ENCODE measurements around the gene ARHGAP24. TPM values are rescaled to one million over a fixed set of nuclear protein-coding genes. Genes with fewer than 3 reads are reported as not detected.

The ARHGAP24 gene
- total and polyA plus RNA-seq, 2 donors (not counting 3 experiments of a cell fraction or from before 2014, with no cell fraction given): 52.1 to 79.4 TPM

DNA sequence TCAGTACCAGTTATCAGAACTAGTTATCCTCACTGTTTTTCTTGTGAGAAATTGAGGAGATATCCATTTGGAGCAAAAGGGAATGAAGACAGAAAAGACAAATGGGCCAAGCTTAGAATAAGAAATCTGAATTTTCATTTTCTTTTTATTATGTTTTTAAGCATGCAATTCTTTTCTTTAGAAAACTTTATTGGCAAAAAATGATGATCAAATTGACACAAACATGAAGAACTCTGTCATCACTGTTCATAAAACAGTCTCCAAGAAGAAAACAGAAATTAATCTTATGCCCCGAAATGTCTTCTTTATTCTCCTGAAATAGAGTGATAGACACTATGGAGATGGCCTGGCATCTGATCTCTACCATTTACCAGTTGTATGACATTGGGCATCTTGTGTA lies 139.0 kb downstream of the ARHGAP24 start:
- H3K27ac ChIP-seq (ENCODE audit: insufficient read depth, low read depth, low read length): no peak overlapping the region
- H3K79me2 ChIP-seq (ENCODE audit: control insufficient read depth, insufficient read depth, low read length): no peaks in the 10 kb centered on the region
- CTCF ChIA-PET: interaction anchor here (1.9 to 2.0 kb wide), 2 partner anchors 17 to 18 kb away, joined by 5 to 6 read pairs; no protein-coding TSS in a partner anchor
- dilution Hi-C loops (cut with MboI; ENCODE audit: extremely low pct_ligation_motif_present, low sequenced_read_pairs) (no loop called here), intact Hi-C loops (cut with micrococcal nuclease) (no loop called here)
- H4K20me1 ChIP-seq (replicated peaks; ENCODE audit: control insufficient read depth, extremely low read depth, insufficient read depth, low read length): no peaks in the 10 kb centered on the region
- no peaks in the 10 kb centered on the region for H3K4me1 ChIP-seq (ENCODE audit: control insufficient read depth, extremely low read depth, insufficient read depth, low read length)
- H3K27me3 ChIP-seq (ENCODE audit: control insufficient read depth in 2 of 2, insufficient read depth in 2 of 2, low read length in 2 of 2): no peaks in the 10 kb centered on the region
- FAIRE-seq (no peak), DNase-seq (ENCODE audit: low read depth, low spot score) (no peak)
- POLR2A ChIA-PET: no interaction called here
- no peaks in the 10 kb centered on the region for H3K36me3 ChIP-seq (ENCODE audit: control insufficient read depth in 2 of 2, extremely low read depth in 1 of 2, insufficient read depth in 2 of 2, low read length in 2 of 2)
- H3K9ac ChIP-seq (replicated peaks; ENCODE audit: extremely low read depth, insufficient read depth, low read length): no peak overlapping the region
- H3K9me3 ChIP-seq (replicated peaks; ENCODE audit: control insufficient read depth, insufficient read depth, low read length): no peaks in the 10 kb centered on the region
- BruUV-seq (replicated peaks): no TSS peak
- H2AFZ ChIP-seq (ENCODE audit: low read depth, low read length): no peak overlapping the region
- H3K4me3 ChIP-seq (replicated peaks in 1 of 3; ENCODE audit: insufficient read depth in 1 of 3, low read depth in 1 of 3, low read length in 3 of 3): no peak overlapping the region
- H3K4me2 ChIP-seq (ENCODE audit: insufficient read depth, low read length): no peak overlapping the region
- H3K9me1 ChIP-seq (replicated peaks; ENCODE audit: control insufficient read depth, extremely low read depth, insufficient read depth, low read length): no peaks in the 10 kb centered on the region
- no peak for TF ChIP-seq MYC (IDR thresholded peaks at IDR 0.05; ENCODE audit: low read depth, low read length)
- no peak for TF ChIP-seq POLR2AphosphoS5 (IDR thresholded peaks at IDR 0.05; ENCODE audit: insufficient read depth, low read depth, low read length)
- no peak for TF ChIP-seq FOS (IDR thresholded peaks at IDR 0.05; ENCODE audit: borderline replicate concordance, insufficient read depth, low read length)
- no peak for TF ChIP-seq EZH2 (IDR thresholded peaks at IDR 0.05; ENCODE audit: borderline replicate concordance, low read depth, low read length, severe bottlenecking)

DNA sequence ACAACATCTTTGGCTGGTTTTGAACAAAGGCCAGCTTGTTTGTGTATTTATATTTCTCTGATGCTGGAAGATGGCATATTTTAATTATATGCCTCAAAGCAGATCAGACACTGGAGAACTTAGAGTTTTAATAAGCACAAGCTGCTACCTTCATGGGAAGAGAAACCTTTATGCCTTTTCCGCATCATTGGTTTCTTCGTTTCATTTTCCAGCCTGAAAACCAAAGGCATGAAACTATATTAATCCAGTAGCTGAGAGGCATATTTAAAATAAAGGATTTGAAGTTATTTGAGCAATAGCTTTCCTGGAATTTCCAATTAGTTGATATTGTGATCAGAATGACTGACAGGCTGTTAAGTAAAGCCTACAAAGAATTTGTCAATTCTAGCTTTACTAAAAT lies 141.0 kb downstream of the ARHGAP24 start:
- Histone ChIP-seq H3K27me3 (ENCODE audit: control insufficient read depth in 2 of 2, insufficient read depth in 2 of 2, low read length in 2 of 2) (no peaks in the 10 kb centered on the region), H3K9me1 (replicated peaks; ENCODE audit: control insufficient read depth, extremely low read depth, insufficient read depth, low read length) (no peaks in the 10 kb centered on the region), H3K4me3 (replicated peaks in 1 of 3; ENCODE audit: insufficient read depth in 1 of 3, low read depth in 1 of 3, low read length in 3 of 3) (no peak overlapping the region), H3K9ac (replicated peaks; ENCODE audit: extremely low read depth, insufficient read depth, low read length) (no peak overlapping the region), H3K9me3 (replicated peaks; ENCODE audit: control insufficient read depth, insufficient read depth, low read length) (no peaks in the 10 kb centered on the region), H3K79me2 (ENCODE audit: control insufficient read depth, insufficient read depth, low read length) (no peaks in the 10 kb centered on the region), H2AFZ (ENCODE audit: low read depth, low read length) (no peak overlapping the region), H3K4me2 (ENCODE audit: insufficient read depth, low read length) (no peak overlapping the region), H3K27ac (ENCODE audit: insufficient read depth, low read depth, low read length) (no peak overlapping the region), H3K4me1 (ENCODE audit: control insufficient read depth, extremely low read depth, insufficient read depth, low read length) (no peaks in the 10 kb centered on the region), H3K36me3 (ENCODE audit: control insufficient read depth in 2 of 2, extremely low read depth in 1 of 2, insufficient read depth in 2 of 2, low read length in 2 of 2) (no peaks in the 10 kb centered on the region), H4K20me1 (replicated peaks; ENCODE audit: control insufficient read depth, extremely low read depth, insufficient read depth, low read length) (no peaks in the 10 kb centered on the region)
- FAIRE-seq: no peak
- dilution Hi-C loops (cut with MboI; ENCODE audit: extremely low pct_ligation_motif_present, low sequenced_read_pairs): no loop called here
- intact Hi-C loops (cut with micrococcal nuclease): no loop called here
- no peak for DNase-seq (ENCODE audit: low read depth, low spot score)
- ChIA-PET POLR2A (no interaction called here), CTCF (interaction anchor here (1.2 to 1.7 kb wide), 4 partner anchors 9 to 23 kb away, joined by 3 to 6 read pairs (median 4); no protein-coding TSS in a partner anchor)
- BruUV-seq (replicated peaks): no TSS peak
- TF ChIP-seq POLR2A (IDR thresholded peaks at IDR 0.05; ENCODE audit: low read depth, low read length) (no peak), GATA2 (IDR thresholded peaks at IDR 0.05; ENCODE audit: insufficient read depth, insufficient read length, low read depth, low read length) (no peak), EZH2 (IDR thresholded peaks at IDR 0.05; ENCODE audit: borderline replicate concordance, low read depth, low read length, severe bottlenecking) (no peak), POLR2AphosphoS5 (IDR thresholded peaks at IDR 0.05; ENCODE audit: insufficient read depth, low read depth, low read length) (no peak), JUN (IDR thresholded peaks at IDR 0.05; ENCODE audit: borderline replicate concordance, insufficient read depth, insufficient read length, low read depth) (no peak), FOS (IDR thresholded peaks at IDR 0.05; ENCODE audit: borderline replicate concordance, insufficient read depth, low read length) (no peak), MYC (IDR thresholded peaks at IDR 0.05; ENCODE audit: low read depth, low read length) (no peak)
- TF ChIP-seq, protein P1, sequence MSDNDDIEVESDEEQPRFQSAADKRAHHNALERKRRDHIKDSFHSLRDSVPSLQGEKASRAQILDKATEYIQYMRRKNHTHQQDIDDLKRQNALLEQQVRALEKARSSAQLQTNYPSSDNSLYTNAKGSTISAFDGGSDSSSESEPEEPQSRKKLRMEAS (IDR thresholded peaks at IDR 0.05; ENCODE audit: insufficient read depth, insufficient read length): no peak
- TF ChIP-seq, protein P2, sequence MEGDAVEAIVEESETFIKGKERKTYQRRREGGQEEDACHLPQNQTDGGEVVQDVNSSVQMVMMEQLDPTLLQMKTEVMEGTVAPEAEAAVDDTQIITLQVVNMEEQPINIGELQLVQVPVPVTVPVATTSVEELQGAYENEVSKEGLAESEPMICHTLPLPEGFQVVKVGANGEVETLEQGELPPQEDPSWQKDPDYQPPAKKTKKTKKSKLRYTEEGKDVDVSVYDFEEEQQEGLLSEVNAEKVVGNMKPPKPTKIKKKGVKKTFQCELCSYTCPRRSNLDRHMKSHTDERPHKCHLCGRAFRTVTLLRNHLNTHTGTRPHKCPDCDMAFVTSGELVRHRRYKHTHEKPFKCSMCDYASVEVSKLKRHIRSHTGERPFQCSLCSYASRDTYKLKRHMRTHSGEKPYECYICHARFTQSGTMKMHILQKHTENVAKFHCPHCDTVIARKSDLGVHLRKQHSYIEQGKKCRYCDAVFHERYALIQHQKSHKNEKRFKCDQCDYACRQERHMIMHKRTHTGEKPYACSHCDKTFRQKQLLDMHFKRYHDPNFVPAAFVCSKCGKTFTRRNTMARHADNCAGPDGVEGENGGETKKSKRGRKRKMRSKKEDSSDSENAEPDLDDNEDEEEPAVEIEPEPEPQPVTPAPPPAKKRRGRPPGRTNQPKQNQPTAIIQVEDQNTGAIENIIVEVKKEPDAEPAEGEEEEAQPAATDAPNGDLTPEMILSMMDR (IDR thresholded peaks at IDR 0.05; ENCODE audit: extremely low read depth in 1 of 2, insufficient read depth in 1 of 2, low read depth in 1 of 2, low read length in 2 of 2): no peak

All from endothelial cell of umbilical vein (primary cell).